ENCODE results near the gene SLC12A7.

The SLC12A7 gene

GRCh38 chr5:1132570-1132969 lies 20.7 kb upstream of the SLC12A7 start:
- ChIA-PET POLR2A (no interaction called here), CTCF (interaction anchor here (1.1 to 2.2 kb wide), 5 partner anchors 8 to 209 kb away, joined by 3 to 9 read pairs (median 6); no protein-coding TSS in a partner anchor)
- no peak for DNase-seq (ENCODE audit: extremely low spot score)
- TF ChIP-seq CTCF (IDR thresholded peaks at IDR 0.05; ENCODE audit: control extremely low read depth, extremely low read depth, low read depth, missing control alignments) = no peak

DNA sequence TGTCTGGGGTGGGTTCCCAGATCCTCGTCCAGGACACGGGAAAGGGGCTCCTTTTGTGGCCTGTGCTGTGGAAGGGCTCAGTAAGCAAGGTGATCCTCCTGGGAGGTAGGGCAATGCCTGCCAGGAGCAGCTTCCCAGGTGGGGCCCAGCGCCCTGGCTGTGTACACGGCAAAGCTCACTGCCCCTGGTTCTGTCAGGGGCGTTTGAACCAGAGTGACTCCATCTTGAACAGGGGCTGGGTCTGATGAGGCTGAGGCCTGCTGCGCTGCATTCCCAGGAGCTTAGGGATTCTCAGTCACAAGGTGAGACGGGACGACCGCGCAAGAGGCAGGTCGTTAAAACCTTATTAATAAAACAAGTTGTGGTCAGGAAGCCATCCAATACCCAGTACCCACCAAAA lies 19.9 kb upstream of the SLC12A7 start:
- no peak for TF ChIP-seq CTCF (IDR thresholded peaks at IDR 0.05; ENCODE audit: control extremely low read depth, extremely low read depth, low read depth, missing control alignments)
- no peak for DNase-seq (ENCODE audit: extremely low spot score)
- CTCF ChIA-PET = interaction anchor here (1.3 to 1.9 kb wide), 2 partner anchors 9 to 37 kb away, joined by 3 to 6 read pairs; no protein-coding TSS in a partner anchor
- POLR2A ChIA-PET = no interaction called here

DNA sequence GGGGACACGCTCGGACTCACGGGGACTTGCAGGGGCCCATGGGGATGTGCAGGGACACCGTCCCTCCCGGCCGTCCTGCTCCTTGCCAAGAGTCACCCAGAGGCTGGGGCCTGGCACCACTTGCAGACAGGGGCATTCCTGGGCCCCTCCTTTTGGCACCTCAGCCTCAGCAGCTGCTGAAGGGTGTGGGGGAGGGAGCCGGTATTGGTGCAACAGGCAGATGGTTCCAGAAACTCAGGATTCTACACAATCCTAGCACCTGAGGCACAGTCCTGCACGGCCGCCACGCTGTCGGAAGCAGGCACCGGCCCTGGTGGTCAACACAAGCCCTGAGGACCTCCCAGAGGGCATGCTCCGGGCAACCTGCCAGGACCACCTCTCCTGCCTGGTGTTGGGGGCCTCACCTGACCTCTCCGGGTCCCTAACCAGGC lies 19.3 kb upstream of the SLC12A7 start:
- DNase-seq (ENCODE audit: extremely low spot score) = no peak
- TF ChIP-seq CTCF (IDR thresholded peaks at IDR 0.05; ENCODE audit: control extremely low read depth, extremely low read depth, low read depth, missing control alignments) = no peak
- ChIA-PET CTCF (interaction anchor here (1.3 kb wide), 1 partner anchor 38 kb away, joined by 3 read pairs; no protein-coding TSS in a partner anchor), POLR2A (no interaction called here)

DNA sequence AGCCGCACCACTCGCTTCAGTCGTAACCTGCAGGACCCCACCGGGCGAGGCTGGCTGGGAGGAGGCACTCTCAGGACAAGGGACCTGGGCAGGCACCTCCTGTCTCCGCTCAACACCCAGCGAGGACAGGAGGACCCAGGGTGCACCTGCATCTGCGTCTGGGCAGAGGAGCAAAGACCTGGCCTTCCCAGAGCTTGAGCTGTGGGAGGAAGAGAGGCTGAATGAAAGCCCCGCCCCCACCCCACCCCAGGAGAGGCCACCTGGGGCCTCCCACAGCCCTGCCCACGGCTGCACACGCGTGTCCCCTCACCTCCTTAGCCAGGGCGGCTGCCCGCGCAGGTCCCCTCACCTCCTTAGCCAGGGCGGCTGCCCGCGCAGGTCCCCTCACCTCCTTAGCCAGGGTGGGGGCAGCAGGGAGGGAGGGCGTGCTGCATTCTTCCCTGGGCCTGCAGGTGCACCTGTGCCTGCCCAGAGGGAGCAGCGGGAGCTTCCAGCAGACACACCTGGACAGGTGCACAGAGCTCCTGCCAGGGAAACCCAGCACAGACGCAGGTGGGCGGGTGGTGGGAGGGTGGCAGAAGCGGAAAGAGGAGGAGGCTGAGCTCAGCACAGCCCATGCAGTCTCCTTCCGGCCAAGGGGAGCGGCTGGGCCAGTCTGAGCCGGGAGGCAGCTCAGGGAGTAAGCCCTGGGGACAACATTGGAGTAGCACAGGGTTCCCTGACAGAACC lies 18.5 kb upstream of the SLC12A7 start:
- TF ChIP-seq CTCF (IDR thresholded peaks at IDR 0.05; ENCODE audit: control extremely low read depth, extremely low read depth, low read depth, missing control alignments) = no peak
- POLR2A ChIA-PET = no interaction called here
- CTCF ChIA-PET = interaction anchor here (1.2 to 1.3 kb wide), 2 partner anchors 37 to 38 kb away, joined by 3 read pairs; no protein-coding TSS in a partner anchor
- DNase-seq (ENCODE audit: extremely low spot score) = no peak

DNA sequence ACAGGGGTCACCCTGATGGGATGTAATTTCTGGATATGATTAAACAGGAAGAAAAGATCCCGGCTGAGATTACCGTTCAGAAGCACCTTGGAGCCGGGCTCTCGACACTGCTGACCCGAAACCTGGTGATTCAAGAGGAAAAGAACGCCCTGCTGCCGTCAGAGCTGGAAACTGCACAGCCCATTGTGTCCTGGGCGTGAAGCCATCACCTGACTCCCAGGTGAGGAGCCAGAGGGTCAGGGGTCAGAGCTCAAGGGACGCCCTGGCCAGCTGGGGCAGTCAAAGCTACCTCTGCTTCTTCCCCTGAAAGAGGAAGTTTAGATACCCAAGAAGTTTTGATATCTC lies 17.8 kb upstream of the SLC12A7 start:
- ChIA-PET CTCF (interaction anchor here (1.2 kb wide), 1 partner anchor 37 kb away, joined by 3 read pairs; no protein-coding TSS in a partner anchor), POLR2A (interaction anchor here (0.6 kb wide), 1 partner anchor 608 kb away, joined by 3 read pairs; no protein-coding TSS in a partner anchor)
- no peak for TF ChIP-seq CTCF (IDR thresholded peaks at IDR 0.05; ENCODE audit: control extremely low read depth, extremely low read depth, low read depth, missing control alignments)
- no peak for DNase-seq (ENCODE audit: extremely low spot score)

- POLR2A ChIA-PET = interaction anchor here (0.6 kb wide), 1 partner anchor 608 kb away, joined by 3 read pairs; no protein-coding TSS in a partner anchor
- DNase-seq (ENCODE audit: extremely low spot score) = no peak
- no peak for TF ChIP-seq CTCF (IDR thresholded peaks at IDR 0.05; ENCODE audit: control extremely low read depth, extremely low read depth, low read depth, missing control alignments)
- CTCF ChIA-PET = interaction anchor here (2.1 kb wide), 1 partner anchor 11 kb away, joined by 10 read pairs; no protein-coding TSS in a partner anchor
Observed at GRCh38 chr5:1128977-1129710, 17.3 kb upstream of the SLC12A7 start.

Data from GM10248 (cell line).